ENCODE results near the gene STRADA.
A peak's percentile ranks its signal among the peaks of the same experiment; 100 is the strongest.

The STRADA gene

GRCh38 chr17:63741408-63742173 is at the start of gene STRADA:
Gene STRADA (minus strand): TSS chr17:63741799. CDS start chr17:63728369, 13,430 bp downstream.
- DNase-seq: peak; percentile 86

GRCh38 chr17:63790057-63790456 is 48.5 kb upstream of the STRADA start:
- DNase-seq: no peak

- DNase-seq: no peak
Measured at GRCh38 chr17:63786971-63787711, 45.5 kb upstream of the STRADA start.

- no peak for DNase-seq
Measured at GRCh38 chr17:63786117-63786516, 44.5 kb upstream of the STRADA start.

GRCh38 chr17:63785556-63785955 is 44.0 kb upstream of the STRADA start:
- no peak for DNase-seq

GRCh38 chr17:63783522-63783921 is 41.9 kb upstream of the STRADA start:
- no peak for DNase-seq

GRCh38 chr17:63780928-63781327 is 39.3 kb upstream of the STRADA start:
- DNase-seq: no peak

GRCh38 chr17:63780507-63780906 is 38.9 kb upstream of the STRADA start:
- DNase-seq: no peak

- no peak for DNase-seq
Measured at GRCh38 chr17:63775420-63775819, 33.8 kb upstream of the STRADA start.

GRCh38 chr17:63774969-63775265 is 33.3 kb upstream of the STRADA start:
- no peak for DNase-seq

- DNase-seq: no peak
Measured at GRCh38 chr17:63774141-63774968, 32.8 kb upstream of the STRADA start, which contains the start of gene DDX42. Gene DDX42 (plus strand): TSS chr17:63774170. CDS start chr17:63787050, 12,880 bp downstream.

- peak; percentile 90 for DNase-seq
Measured at GRCh38 chr17:63773272-63774140, 31.9 kb upstream of the STRADA start, which contains the start of gene CCDC47. Gene CCDC47 (minus strand): TSS chr17:63773597. CDS start chr17:63766175, 7,422 bp downstream.

GRCh38 chr17:63772801-63773271 is 31.2 kb upstream of the STRADA start:
- DNase-seq: no peak

- no peak for DNase-seq
Measured at GRCh38 chr17:63768433-63768832, 26.8 kb upstream of the STRADA start.

- no peak for DNase-seq
Measured at GRCh38 chr17:63766754-63767153, 25.2 kb upstream of the STRADA start.

- no peak for DNase-seq
Measured at GRCh38 chr17:63764716-63765115, 23.1 kb upstream of the STRADA start.

- no peak for DNase-seq
Measured at GRCh38 chr17:63762161-63763078, 20.8 kb upstream of the STRADA start.

- no peak for DNase-seq
Measured at GRCh38 chr17:63760771-63761539, 19.4 kb upstream of the STRADA start.

GRCh38 chr17:63758428-63758827 is 16.8 kb upstream of the STRADA start:
- DNase-seq: no peak

- no peak for DNase-seq
Measured at GRCh38 chr17:63754046-63754445, 12.4 kb upstream of the STRADA start.
